WTC11 (cell line): ENCODE results near the gene ENO3. TPM values are rescaled to one million over a fixed set of nuclear protein-coding genes. Genes with fewer than 3 reads are reported as not detected.

Experiments used
- ATAC-seq: fragments of 200-7000 bp; cut with Tn5 transposase; 2 replicates; pipeline ENCODE4 v1.10.0; 2021; ENCODE audit warnings: mild to moderate bottlenecking, moderate library complexity
- CTCF ChIA-PET: fragments of 300-600 bp; sonication (Branson Sonifier 250); formaldehyde crosslinking; loops from one replicate; lab custom pipeline; 2021; ENCODE audit warnings: antibody characterized with exemption; lab: Charles Lee
- POLR2A ChIA-PET: fragments of 350-600 bp; sonication (Branson Sonifier 250); formaldehyde crosslinking; loops from one replicate; lab custom pipeline; 2021; ENCODE audit warnings: antibody characterized with exemption; lab: Charles Lee
- DNase-seq: peaks from one replicate; pipeline ENCODE4 v3.0.0; 2021; ENCODE audit warnings: low spot score
- H3K27ac Mint-ChIP-seq: 2 replicates; pipeline ENCODE4 v1.8.0; 2021; ENCODE audit warnings: mixed read lengths
- H3K27me3 Mint-ChIP-seq: 2 replicates; pipeline ENCODE4 v1.8.0; 2021; ENCODE audit warnings: low read depth, mild to moderate bottlenecking, moderate library complexity, mixed read lengths
- H3K36me3 Mint-ChIP-seq: 2 replicates; pipeline ENCODE4 v1.8.0; 2021; ENCODE audit warnings: mixed read lengths
- H3K4me1 Mint-ChIP-seq: 2 replicates; pipeline ENCODE4 v1.8.0; 2022; ENCODE audit warnings: mixed read lengths
- H3K4me3 Mint-ChIP-seq: 2 replicates; pipeline ENCODE4 v1.8.0; 2021; ENCODE audit warnings: mild to moderate bottlenecking, moderate library complexity, mixed read lengths
- H3K9me3 Mint-ChIP-seq: 2 replicates; pipeline ENCODE4 v1.8.0; 2021; ENCODE audit warnings: mixed read lengths
- ARID4B ChIP-seq: sonication (generic); formaldehyde crosslinking; IDR thresholded peaks from 2 replicates; pipeline ENCODE4 v1.8.0; 2023; ENCODE audit warnings: missing genetic modification reagents, mild to moderate bottlenecking, borderline replicate concordance
- CBFB ChIP-seq: sonication (generic); formaldehyde crosslinking; IDR thresholded peaks from 2 replicates; pipeline ENCODE4 v1.8.1; 2022; ENCODE audit warnings: mild to moderate bottlenecking, low read depth, missing genetic modification reagents
- CTCF ChIP-seq: fragments of 200-600 bp; IDR thresholded peaks from 2 replicates; pipeline ENCODE4 v1.8.0; 2022; ENCODE audit warnings: antibody characterized with exemption
- E2F5 ChIP-seq: sonication (generic); formaldehyde crosslinking; IDR thresholded peaks from 2 replicates; pipeline ENCODE4 v1.8.1; 2022; ENCODE audit warnings: mild to moderate bottlenecking, moderate library complexity, missing genetic modification reagents
- ELF4 ChIP-seq: sonication (generic); formaldehyde crosslinking; IDR thresholded peaks from 2 replicates; pipeline ENCODE4 v1.8.1; 2022; ENCODE audit warnings: low read depth, mild to moderate bottlenecking, moderate library complexity, missing genetic modification reagents
- FOXP1 ChIP-seq: sonication (generic); formaldehyde crosslinking; IDR thresholded peaks from 2 replicates; pipeline ENCODE4 v1.8.0; 2022; ENCODE audit warnings: missing genetic modification reagents, mild to moderate bottlenecking, moderate library complexity, borderline replicate concordance
- FOXP4 ChIP-seq: sonication (generic); formaldehyde crosslinking; IDR thresholded peaks from 2 replicates; pipeline ENCODE4 v1.8.0; 2022; ENCODE audit warnings: mild to moderate bottlenecking, missing genetic modification reagents
- GABPB1 ChIP-seq: sonication (generic); formaldehyde crosslinking; IDR thresholded peaks from 2 replicates; pipeline ENCODE4 v1.8.1; 2023; ENCODE audit warnings: mild to moderate bottlenecking, missing genetic modification reagents
- IRF1 ChIP-seq: sonication (generic); formaldehyde crosslinking; IDR thresholded peaks from 2 replicates; pipeline ENCODE4 v1.8.0; 2023; ENCODE audit warnings: missing genetic modification reagents
- JUN ChIP-seq: sonication (generic); formaldehyde crosslinking; IDR thresholded peaks from 2 replicates; pipeline ENCODE4 v1.8.0; 2023; ENCODE audit warnings: mild to moderate bottlenecking, missing genetic modification reagents
- MAX ChIP-seq: sonication (generic); formaldehyde crosslinking; IDR thresholded peaks from 2 replicates; pipeline ENCODE4 v1.8.0; 2022; ENCODE audit warnings: mild to moderate bottlenecking, missing genetic modification reagents
- PREB ChIP-seq: sonication (generic); formaldehyde crosslinking; IDR thresholded peaks from 2 replicates; pipeline ENCODE4 v1.8.1; 2022; ENCODE audit warnings: mild to moderate bottlenecking, missing genetic modification reagents, moderate library complexity, borderline replicate concordance
- SMAD4 ChIP-seq: sonication (generic); formaldehyde crosslinking; IDR thresholded peaks from 2 replicates; pipeline ENCODE4 v1.8.0; 2022; ENCODE audit warnings: mild to moderate bottlenecking, missing genetic modification reagents
- SP1 ChIP-seq: sonication (generic); formaldehyde crosslinking; conservative IDR thresholded peaks from 2 replicates; pipeline ENCODE4 v1.8.1; 2022; ENCODE audit warnings: missing genetic modification reagents
- TEAD4 ChIP-seq: sonication (generic); formaldehyde crosslinking; IDR thresholded peaks from 2 replicates; pipeline ENCODE4 v1.8.0; 2022; ENCODE audit warnings: mild to moderate bottlenecking, missing genetic modification reagents
- USF1 ChIP-seq: sonication (generic); formaldehyde crosslinking; IDR thresholded peaks from 2 replicates; pipeline ENCODE4 v1.8.0; 2022; ENCODE audit warnings: mild to moderate bottlenecking, missing genetic modification reagents
- total RNA-seq: library from RNA; stranded (reverse); gene quantifications from 3 replicates; pipeline ENCODE4 v1.2.3, GENCODE V29; 2021

Gene ENO3
- total RNA-seq, 1 experiment from 2014 or later = 30.9 TPM

- 0 out of 2 replicates have a peak, but pooled peaks have one; percentile 18 for TF ChIP-seq FOXP4
- no peak for TF ChIP-seq TEAD4 (CRISPR knock-in tag)
- TF ChIP-seq USF1 = peak; percentile 10; the same call in 1 of the 2 replicates
- 0 out of 2 replicates have a peak, but pooled peaks have one; percentile 22 for TF ChIP-seq SMAD4 (CRISPR knock-in tag)
- TF ChIP-seq CTCF = no peak
- 0 out of 2 replicates have a peak, but pooled peaks have one; percentile 33 for TF ChIP-seq ARID4B
- no peak for TF ChIP-seq MAX (CRISPR knock-in tag)
- no peak for TF ChIP-seq ELF4 (CRISPR knock-in tag)
- 0 out of 2 replicates have a peak, but pooled peaks have one; percentile 18 for TF ChIP-seq JUN
- ChIA-PET CTCF (interaction anchor here (0.7 to 2.6 kb wide), 14 partner anchors 11 to 209 kb away, joined by 3 to 38 read pairs (median 6); partner anchors contain the start of genes CAMTA2, CHRNE, ENO3 and MED11), POLR2A (interaction anchor here (0.6 to 2.6 kb wide), 7 partner anchors 9 to 74 kb away, joined by 3 to 38 read pairs (median 6); partner anchors contain the start of genes CHRNE, INCA1, KIF1C and PFN1)
- DNase-seq (no peak), ATAC-seq (no peak)
- H3K4me1 Mint-ChIP-seq = peaks cover 25% of the 10 kb centered on the region
- no peaks in the 10 kb centered on the region for H3K9me3 Mint-ChIP-seq
- peak overlapping the region; percentile 96 for H3K27ac Mint-ChIP-seq
- H3K36me3 Mint-ChIP-seq = peaks cover 39% of the 10 kb centered on the region
- no peaks in the 10 kb centered on the region for H3K27me3 Mint-ChIP-seq
- peak overlapping the region; percentile 96 for H3K4me3 Mint-ChIP-seq
Measured at GRCh38 chr17:4939546-4939795, 11.4 kb upstream of the ENO3 start.

GRCh38 chr17:4939796-4940554, 10.9 kb upstream of the ENO3 start, which contains the start of the genes RNF167 and SLC25A11:
RNF167 (plus strand) TSS chr17:4940268; CDS start chr17:4940910, 642 bp downstream.
SLC25A11 (minus strand) TSS chr17:4940046; CDS start chr17:4939910, 136 bp downstream.
- H3K36me3 Mint-ChIP-seq = peaks cover 44% of the 10 kb centered on the region
- H3K4me1 Mint-ChIP-seq = peaks cover 24% of the 10 kb centered on the region
- peak within 1 kb of the TSS; percentile 96 for H3K4me3 Mint-ChIP-seq
- CTCF ChIA-PET = interaction anchor here (0.5 to 2.6 kb wide), 18 partner anchors 11 to 499 kb away, joined by 3 to 38 read pairs (median 5); partner anchors contain the start of genes C1QBP, CAMTA2, CHRNE and ENO3
- DNase-seq = peak; percentile 93
- H3K9me3 Mint-ChIP-seq = no peaks in the 10 kb centered on the region
- peak; percentile 84 for ATAC-seq
- no peaks in the 10 kb centered on the region for H3K27me3 Mint-ChIP-seq
- POLR2A ChIA-PET = interaction anchor here (0.6 to 2.6 kb wide), 10 partner anchors 8 to 75 kb away, joined by 3 to 38 read pairs (median 3); partner anchors contain the start of genes CHRNE, GP1BA, INCA1 and KIF1C
- H3K27ac Mint-ChIP-seq = peak within 1 kb of the TSS; percentile 98
- TF ChIP-seq FOXP1 (CRISPR knock-in tag) (peak; percentile 64; the same call in 1 of the 2 replicates), IRF1 (CRISPR knock-in tag) (peak; percentile 43; the same call in 1 of the 2 replicates), GABPB1 (CRISPR knock-in tag) (0 out of 2 replicates have a peak, but pooled peaks have one; percentile 2), E2F5 (peak; percentile 95), PREB (CRISPR knock-in tag) (no peak), CBFB (no peak), SP1 (peak; percentile 71)
